Measurements from ENCODE around the gene GJB4. TPM values are rescaled to one million over a fixed set of nuclear protein-coding genes. Genes with fewer than 3 reads are reported as not detected.
"Not testable (repeated sequence)": the region's sequence is repeated elsewhere in the genome, so short reads cannot be mapped to it uniquely, and the experiment has no call there.

GJB4 gene
- total RNA-seq, 2 experiments from 2014 or later: not detected

DNA sequence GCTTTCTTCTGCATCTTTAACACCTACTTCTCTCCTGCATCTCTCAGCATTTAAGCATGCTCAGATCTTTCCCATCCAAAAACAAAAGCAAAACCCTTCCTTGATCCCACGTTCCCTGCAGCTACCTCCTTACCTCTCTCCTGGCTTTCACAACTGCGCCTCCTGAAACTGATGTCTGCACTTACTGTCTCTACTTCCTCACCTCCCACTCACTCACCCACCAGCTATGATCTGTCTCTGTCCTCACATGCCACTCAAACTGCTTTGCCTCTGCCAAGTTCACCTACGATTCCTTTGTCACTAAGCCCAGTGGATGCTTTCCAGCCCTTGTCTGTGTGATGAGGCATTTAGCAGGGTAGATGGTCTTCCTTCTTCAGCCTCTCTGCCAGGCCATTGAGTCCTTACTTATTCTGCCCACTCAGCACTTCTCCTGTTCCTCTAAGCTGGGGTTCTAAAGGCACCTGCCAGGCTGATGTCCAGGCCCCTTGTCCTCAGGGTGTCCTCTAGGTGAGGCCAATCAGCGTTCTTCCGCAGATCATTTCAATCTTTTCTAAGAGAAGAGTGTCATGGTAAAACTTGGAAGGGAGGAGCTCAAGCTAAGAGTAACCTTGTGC, 11.5 kb downstream of the GJB4 start:
- POLR2A ChIA-PET: no interaction called here

DNA sequence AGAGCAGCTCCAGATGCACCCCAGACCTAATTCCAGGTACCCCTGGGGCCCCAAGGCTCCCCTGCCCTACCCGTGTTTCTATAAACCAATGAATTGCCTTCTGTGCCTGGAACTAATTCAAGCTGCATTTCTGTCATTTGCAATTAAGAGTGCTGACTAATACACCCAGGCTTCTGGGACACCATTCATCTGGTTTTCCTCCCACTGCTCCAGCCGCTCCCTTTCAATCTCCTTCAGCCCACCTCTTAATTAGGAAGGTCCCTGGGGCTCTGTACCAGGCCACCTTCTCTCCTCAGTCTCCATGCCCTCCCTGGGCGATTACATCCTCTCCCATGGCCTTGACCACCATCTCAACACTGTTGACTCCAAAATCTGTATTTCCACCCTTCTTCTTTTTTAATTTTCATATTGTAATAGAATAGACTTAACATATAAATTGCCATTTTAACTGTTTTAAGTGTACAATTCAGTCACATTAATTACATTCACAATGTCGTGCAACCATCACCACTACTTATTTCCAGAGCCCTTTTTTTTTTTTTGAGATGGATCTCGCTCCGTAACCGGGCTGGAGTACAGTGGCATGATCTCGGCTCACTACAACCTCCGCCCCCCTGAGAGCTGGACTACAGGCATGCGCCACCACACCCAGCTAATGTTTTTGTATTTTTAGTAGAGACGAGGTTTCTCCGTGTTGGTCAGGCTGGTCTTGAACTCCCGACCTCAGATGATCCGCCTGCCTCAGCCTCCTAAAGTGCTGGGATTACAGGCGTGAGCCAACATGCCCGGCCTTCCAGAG, 12.2 kb downstream of the GJB4 start:
- DNase-seq (no peak), ATAC-seq (ENCODE audit: poor library complexity) (no peak)
- Histone ChIP-seq H3K4me1 (ENCODE audit: insufficient read depth, low read length) (no peaks in the 10 kb centered on the region), H3K4me3 (ENCODE audit: low read length) (no peak overlapping the region), H3K27me3 (ENCODE audit: control insufficient read depth in 1 of 2, insufficient read depth in 2 of 2, low read length in 2 of 2) (peaks cover 5 to 7% of the 10 kb centered on the region in 2 experiments), H3K27ac (ENCODE audit: low read depth in 1 of 2, low read length in 2 of 2) (no peak overlapping the region), H3K36me3 (ENCODE audit: insufficient read depth, low read length) (no peaks in the 10 kb centered on the region), H3K9me3 (ENCODE audit: control insufficient read depth in 1 of 2, insufficient read depth in 1 of 2, low read length in 2 of 2) (no peaks in the 10 kb centered on the region)
- no peaks in the 10 kb centered on the region for H3K9me3 Mint-ChIP-seq
- POLR2A ChIA-PET: no interaction called here
- CTCF ChIA-PET: no interaction called here
- no peaks in the 10 kb centered on the region for H3K36me3 Mint-ChIP-seq (ENCODE audit: low read depth)
- intact Hi-C loops (cut with DNase I, micrococcal nuclease): no loop called here
- H3K4me1 Mint-ChIP-seq (ENCODE audit: low read depth): no peaks in the 10 kb centered on the region
- H3K4me3 Mint-ChIP-seq: no peak overlapping the region
- no peaks in the 10 kb centered on the region for H3K27me3 Mint-ChIP-seq
- no peak overlapping the region for H3K27ac Mint-ChIP-seq
- TF ChIP-seq, protein P1, sequence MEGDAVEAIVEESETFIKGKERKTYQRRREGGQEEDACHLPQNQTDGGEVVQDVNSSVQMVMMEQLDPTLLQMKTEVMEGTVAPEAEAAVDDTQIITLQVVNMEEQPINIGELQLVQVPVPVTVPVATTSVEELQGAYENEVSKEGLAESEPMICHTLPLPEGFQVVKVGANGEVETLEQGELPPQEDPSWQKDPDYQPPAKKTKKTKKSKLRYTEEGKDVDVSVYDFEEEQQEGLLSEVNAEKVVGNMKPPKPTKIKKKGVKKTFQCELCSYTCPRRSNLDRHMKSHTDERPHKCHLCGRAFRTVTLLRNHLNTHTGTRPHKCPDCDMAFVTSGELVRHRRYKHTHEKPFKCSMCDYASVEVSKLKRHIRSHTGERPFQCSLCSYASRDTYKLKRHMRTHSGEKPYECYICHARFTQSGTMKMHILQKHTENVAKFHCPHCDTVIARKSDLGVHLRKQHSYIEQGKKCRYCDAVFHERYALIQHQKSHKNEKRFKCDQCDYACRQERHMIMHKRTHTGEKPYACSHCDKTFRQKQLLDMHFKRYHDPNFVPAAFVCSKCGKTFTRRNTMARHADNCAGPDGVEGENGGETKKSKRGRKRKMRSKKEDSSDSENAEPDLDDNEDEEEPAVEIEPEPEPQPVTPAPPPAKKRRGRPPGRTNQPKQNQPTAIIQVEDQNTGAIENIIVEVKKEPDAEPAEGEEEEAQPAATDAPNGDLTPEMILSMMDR (IDR thresholded peaks at IDR 0.05): no peak

More for the DNA sequence above, 11.5 kb downstream of the GJB4 start:
- Histone ChIP-seq H3K4me3 (ENCODE audit: low read length) (no peak overlapping the region), H3K9me3 (ENCODE audit: control insufficient read depth in 1 of 2, insufficient read depth in 1 of 2, low read length in 2 of 2) (no peaks in the 10 kb centered on the region), H3K27me3 (ENCODE audit: control insufficient read depth in 1 of 2, insufficient read depth in 2 of 2, low read length in 2 of 2) (peaks cover 5 to 7% of the 10 kb centered on the region in 2 experiments), H3K36me3 (ENCODE audit: insufficient read depth, low read length) (no peaks in the 10 kb centered on the region), H3K4me1 (ENCODE audit: insufficient read depth, low read length) (no peaks in the 10 kb centered on the region), H3K27ac (ENCODE audit: low read depth in 1 of 2, low read length in 2 of 2) (no peak overlapping the region)
- CTCF ChIA-PET: no interaction called here
- DNase-seq (no peak), ATAC-seq (ENCODE audit: poor library complexity) (no peak)
- no peaks in the 10 kb centered on the region for H3K9me3 Mint-ChIP-seq
- no peak overlapping the region for H3K27ac Mint-ChIP-seq
- TF ChIP-seq, protein P1 (IDR thresholded peaks at IDR 0.05): no peak
- H3K36me3 Mint-ChIP-seq (ENCODE audit: low read depth): no peaks in the 10 kb centered on the region
- H3K4me3 Mint-ChIP-seq: no peak overlapping the region
- no peaks in the 10 kb centered on the region for H3K4me1 Mint-ChIP-seq (ENCODE audit: low read depth)
- intact Hi-C loops (cut with DNase I, micrococcal nuclease): no loop called here
- H3K27me3 Mint-ChIP-seq: no peaks in the 10 kb centered on the region

DNA sequence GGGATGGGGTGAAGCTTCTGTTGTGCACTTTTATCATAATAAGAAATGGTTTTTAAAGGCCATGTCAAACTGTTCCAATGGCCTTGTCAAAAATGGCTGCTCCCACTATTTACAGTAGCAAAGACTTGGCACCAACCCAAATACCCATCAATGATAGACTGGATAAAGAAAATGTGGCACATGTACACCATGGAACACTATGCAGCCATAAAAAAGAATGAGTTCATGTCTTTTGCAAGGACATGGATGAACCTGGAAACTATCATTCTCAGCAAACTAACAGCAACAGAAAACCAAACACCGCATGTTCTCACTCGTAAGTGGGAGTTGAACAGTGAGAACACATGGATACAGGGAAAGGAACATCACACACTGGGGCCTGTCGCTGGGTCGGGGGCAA, 13.6 kb downstream of the GJB4 start:
- ATAC-seq (ENCODE audit: poor library complexity); H3K4me3 Mint-ChIP-seq; H3K27me3 ChIP-seq (ENCODE audit: control insufficient read depth in 1 of 2, insufficient read depth in 2 of 2, low read length in 2 of 2); H3K4me3 ChIP-seq (ENCODE audit: low read length); H3K9me3 Mint-ChIP-seq; H3K4me1 ChIP-seq (ENCODE audit: insufficient read depth, low read length); CTCF ChIA-PET; DNase-seq; H3K36me3 ChIP-seq (ENCODE audit: insufficient read depth, low read length); H3K27me3 Mint-ChIP-seq; intact Hi-C loops (cut with DNase I, micrococcal nuclease); H3K27ac ChIP-seq (ENCODE audit: low read depth in 1 of 2, low read length in 2 of 2); H3K4me1 Mint-ChIP-seq (ENCODE audit: low read depth); H3K27ac Mint-ChIP-seq; H3K36me3 Mint-ChIP-seq (ENCODE audit: low read depth); POLR2A ChIA-PET; H3K9me3 ChIP-seq (ENCODE audit: control insufficient read depth in 1 of 2, insufficient read depth in 1 of 2, low read length in 2 of 2): not testable (repeated sequence)
